ENCODE data around the gene PAPOLA. TPM values are rescaled to one million over a fixed set of nuclear protein-coding genes. Genes with fewer than 3 reads are reported as not detected.
A peak's percentile ranks its signal among the peaks of the same experiment; 100 is the strongest.
"Not testable (repeated sequence)": the region's sequence is repeated elsewhere in the genome, so short reads cannot be mapped to it uniquely, and the experiment has no call there.

PAPOLA gene
- total RNA-seq, 4 donors from 2014 or later = 111 to 167 (median 134) TPM

DNA sequence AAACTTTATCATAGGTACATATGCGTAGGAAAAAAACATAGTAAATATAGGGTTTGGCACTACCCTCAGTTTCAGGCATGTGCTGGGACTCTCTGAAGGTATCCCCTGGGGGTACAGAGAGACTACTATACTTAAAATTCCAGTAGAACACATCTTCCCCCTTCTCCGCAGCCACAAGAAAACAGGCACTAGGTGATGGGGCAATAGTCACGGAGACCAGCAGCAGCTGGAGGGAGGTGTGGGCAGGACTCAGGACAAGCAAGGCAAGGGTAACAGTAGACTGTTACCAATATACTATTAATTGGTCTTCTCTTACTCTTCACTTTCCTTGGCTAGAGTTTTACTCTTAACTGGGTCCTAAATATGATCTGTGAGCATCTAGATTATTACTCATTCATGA lies 4.6 kb upstream of the PAPOLA start:
- no peak overlapping the region for H3K27ac ChIP-seq
- peaks cover 0 to 9% (median 4%) of the 10 kb centered on the region in 3 donors for H3K4me1 ChIP-seq
- ATAC-seq = no peak
- peaks cover 3% of the 10 kb centered on the region for H3K27me3 ChIP-seq
- no peaks in the 10 kb centered on the region for H3K9me3 ChIP-seq
- H3K36me3 ChIP-seq = no peaks in the 10 kb centered on the region
- TF ChIP-seq, protein P1, sequence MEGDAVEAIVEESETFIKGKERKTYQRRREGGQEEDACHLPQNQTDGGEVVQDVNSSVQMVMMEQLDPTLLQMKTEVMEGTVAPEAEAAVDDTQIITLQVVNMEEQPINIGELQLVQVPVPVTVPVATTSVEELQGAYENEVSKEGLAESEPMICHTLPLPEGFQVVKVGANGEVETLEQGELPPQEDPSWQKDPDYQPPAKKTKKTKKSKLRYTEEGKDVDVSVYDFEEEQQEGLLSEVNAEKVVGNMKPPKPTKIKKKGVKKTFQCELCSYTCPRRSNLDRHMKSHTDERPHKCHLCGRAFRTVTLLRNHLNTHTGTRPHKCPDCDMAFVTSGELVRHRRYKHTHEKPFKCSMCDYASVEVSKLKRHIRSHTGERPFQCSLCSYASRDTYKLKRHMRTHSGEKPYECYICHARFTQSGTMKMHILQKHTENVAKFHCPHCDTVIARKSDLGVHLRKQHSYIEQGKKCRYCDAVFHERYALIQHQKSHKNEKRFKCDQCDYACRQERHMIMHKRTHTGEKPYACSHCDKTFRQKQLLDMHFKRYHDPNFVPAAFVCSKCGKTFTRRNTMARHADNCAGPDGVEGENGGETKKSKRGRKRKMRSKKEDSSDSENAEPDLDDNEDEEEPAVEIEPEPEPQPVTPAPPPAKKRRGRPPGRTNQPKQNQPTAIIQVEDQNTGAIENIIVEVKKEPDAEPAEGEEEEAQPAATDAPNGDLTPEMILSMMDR (IDR thresholded peaks at IDR 0.05) = no peak
- TF ChIP-seq POLR2AphosphoS5 (IDR thresholded peaks at IDR 0.05) (no peak), POLR2A (IDR thresholded peaks at IDR 0.05) (no peak), EP300 (IDR thresholded peaks at IDR 0.05) (no peak)
- H3K4me3 ChIP-seq = no peak overlapping the region
- 82 to 88% methylated on average over 3 of the region's 3 CpGs for WGBS, 2 donors (ENCODE audit: low coverage in 1 of 2)

DNA sequence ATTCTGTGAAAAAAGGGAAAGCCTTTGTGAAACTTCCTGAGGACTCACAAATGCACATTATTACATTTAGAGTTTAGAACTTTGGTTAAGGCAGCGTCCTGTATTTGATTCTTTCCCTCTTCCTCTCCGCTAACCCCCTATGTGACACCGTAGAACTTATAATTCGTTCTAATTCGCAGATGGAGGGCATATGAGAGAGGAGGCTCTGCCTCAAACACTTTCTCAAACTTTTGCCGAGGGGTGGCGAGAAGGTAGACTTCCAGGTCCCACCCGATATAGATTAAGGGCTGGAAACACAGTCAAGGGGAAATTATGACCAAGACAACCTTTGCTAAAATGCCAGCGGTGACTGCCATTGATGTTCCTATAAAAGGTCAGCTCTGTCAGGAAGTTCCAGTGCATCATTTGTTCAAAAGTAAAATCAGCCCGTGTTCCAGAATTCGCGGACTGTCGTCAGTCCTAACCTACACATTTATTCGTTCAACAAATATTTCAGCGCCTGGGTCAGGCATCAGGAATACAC lies 904 bp upstream of the PAPOLA start:
- Histone ChIP-seq H3K36me3 (no peaks in the 10 kb centered on the region), H3K4me1 (peaks cover 6 to 38% (median 20%) of the 10 kb centered on the region in 3 donors), H3K27me3 (no peaks in the 10 kb centered on the region), H3K9me3 (no peaks in the 10 kb centered on the region), H3K27ac (peak overlapping the region; percentile 85 to 98 (median 97)), H3K4me3 (peak overlapping the region; percentile 84)
- no peak for TF ChIP-seq POLR2AphosphoS5 (IDR thresholded peaks at IDR 0.05)
- WGBS, 2 donors (ENCODE audit: low coverage in 1 of 2) = 12 to 38% methylated on average over 8 to 10 of the region's 15 CpGs
- ATAC-seq = no peak

GRCh38 chr14:96502621-96503305 lies 581 bp downstream of the PAPOLA start:
- H3K4me3 ChIP-seq = peak overlapping the region; percentile 84
- no peaks in the 10 kb centered on the region for H3K9me3 ChIP-seq
- peaks cover 6 to 42% (median 20%) of the 10 kb centered on the region in 3 donors for H3K4me1 ChIP-seq
- WGBS, 2 donors (ENCODE audit: low coverage in 1 of 2) = 0% methylated on average over 11 to 20 of the region's 47 CpGs
- H3K27me3 ChIP-seq = no peaks in the 10 kb centered on the region
- H3K27ac ChIP-seq = peak overlapping the region; percentile 85 to 98 (median 97)
- peak; percentile 49 for ATAC-seq
- no peaks in the 10 kb centered on the region for H3K36me3 ChIP-seq
- TF ChIP-seq, protein P1 (IDR thresholded peaks at IDR 0.05) = no peak
- TF ChIP-seq POLR2A (IDR thresholded peaks at IDR 0.05) (no peak), EP300 (IDR thresholded peaks at IDR 0.05) (no peak), POLR2AphosphoS5 (IDR thresholded peaks at IDR 0.05) (no peak)

DNA sequence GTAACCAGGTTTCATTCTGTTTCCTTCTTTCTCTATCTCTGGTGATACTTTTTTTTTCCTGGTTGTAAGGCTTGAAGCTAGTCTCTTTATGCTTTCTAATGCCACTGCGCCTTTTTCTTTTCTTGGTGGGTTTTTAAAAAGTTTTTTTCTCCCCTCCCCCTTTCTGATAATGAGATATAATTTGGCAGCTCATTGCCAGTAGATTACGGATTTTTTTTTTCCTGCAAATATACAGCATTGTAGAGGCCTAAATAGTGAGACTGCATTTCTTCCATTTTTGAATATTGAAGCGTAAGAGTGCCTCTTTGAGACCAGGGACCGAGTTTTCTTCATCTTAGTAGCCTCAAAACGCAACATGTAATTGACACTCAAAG lies 1.1 kb downstream of the PAPOLA start:
- H3K27ac ChIP-seq = peak overlapping the region; percentile 85 to 98 (median 97)
- no peaks in the 10 kb centered on the region for H3K27me3 ChIP-seq
- no peak for TF ChIP-seq POLR2AphosphoS5 (IDR thresholded peaks at IDR 0.05)
- TF ChIP-seq EP300 (IDR thresholded peaks at IDR 0.05) = no peak
- TF ChIP-seq, protein P1 (IDR thresholded peaks at IDR 0.05) = no peak
- no peak for TF ChIP-seq POLR2A (IDR thresholded peaks at IDR 0.05)
- H3K4me1 ChIP-seq = peaks cover 6 to 48% (median 24%) of the 10 kb centered on the region in 3 donors
- 3 to 6% methylated on average over 4 to 5 of the region's 5 CpGs for WGBS, 2 donors (ENCODE audit: low coverage in 1 of 2)
- no peaks in the 10 kb centered on the region for H3K9me3 ChIP-seq
- H3K36me3 ChIP-seq = no peaks in the 10 kb centered on the region
- H3K4me3 ChIP-seq = peak overlapping the region; percentile 84
- ATAC-seq = no peak

DNA sequence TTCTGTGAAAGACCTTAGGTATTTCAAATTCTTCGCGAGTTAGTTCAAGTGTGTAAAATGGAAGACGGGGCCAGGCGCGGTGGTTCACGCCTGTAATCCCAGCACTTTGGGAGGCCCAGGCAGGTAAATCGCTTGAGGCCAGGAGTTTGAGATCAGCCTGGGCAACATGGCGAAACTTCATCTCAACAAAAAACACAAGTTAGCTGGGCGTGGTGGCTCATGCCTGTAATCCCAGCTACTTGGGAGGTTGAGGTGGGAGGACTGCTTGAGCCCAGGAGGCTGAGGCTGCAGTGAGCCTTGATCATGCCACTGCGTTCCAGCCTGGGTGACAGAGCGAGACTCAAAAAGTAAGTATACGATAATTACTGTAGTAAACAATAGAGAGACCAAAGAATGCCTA lies 2.2 kb downstream of the PAPOLA start:
- ATAC-seq, H3K36me3 ChIP-seq, H3K9me3 ChIP-seq, H3K27me3 ChIP-seq: not testable (repeated sequence)
- peaks cover 6 to 57% (median 30%) of the 10 kb centered on the region in 3 donors for H3K4me1 ChIP-seq
- H3K4me3 ChIP-seq = peak overlapping the region in 1 of 2 donors; percentile 84
- 90 to 91% methylated on average over 3 to 11 of the region's 12 CpGs for WGBS, 2 donors (ENCODE audit: low coverage in 1 of 2)
- peak overlapping the region in 1 of 4 donors; percentile 96 for H3K27ac ChIP-seq

- no peak for ATAC-seq
- no peaks in the 10 kb centered on the region for H3K36me3 ChIP-seq
- H3K27ac ChIP-seq = no peak overlapping the region
- TF ChIP-seq, protein P1 (IDR thresholded peaks at IDR 0.05) = no peak
- TF ChIP-seq POLR2AphosphoS5 (IDR thresholded peaks at IDR 0.05) = no peak
- TF ChIP-seq POLR2A (IDR thresholded peaks at IDR 0.05) = no peak
- no peak for TF ChIP-seq EP300 (IDR thresholded peaks at IDR 0.05)
- H3K4me1 ChIP-seq = peaks cover 11 to 75% (median 33%) of the 10 kb centered on the region in 3 donors
- no peak overlapping the region for H3K4me3 ChIP-seq
- H3K27me3 ChIP-seq = no peaks in the 10 kb centered on the region
- 90 to 94% methylated on average over 4 to 7 of the region's 7 CpGs for WGBS, 2 donors (ENCODE audit: low coverage in 1 of 2)
- no peaks in the 10 kb centered on the region for H3K9me3 ChIP-seq
These were observed 5.5 kb downstream of the PAPOLA start for GRCh38 chr14:96507723-96508122.

Measured in gastroesophageal sphincter (tissue), 4 donors.